CD1c-positive myeloid dendritic cell (primary cell): Measurements from ENCODE around the gene CRB3.
"Not testable (repeated sequence)": the region's sequence is repeated elsewhere in the genome, so short reads cannot be mapped to it uniquely, and the experiment has no call there.

ENCODE experiments used
- DNase-seq: peaks from one replicate; pipeline ENCODE4 v3.0.0-alpha.2; 2016; ENCODE audit errors: extremely low spot score

Gene CRB3

DNA sequence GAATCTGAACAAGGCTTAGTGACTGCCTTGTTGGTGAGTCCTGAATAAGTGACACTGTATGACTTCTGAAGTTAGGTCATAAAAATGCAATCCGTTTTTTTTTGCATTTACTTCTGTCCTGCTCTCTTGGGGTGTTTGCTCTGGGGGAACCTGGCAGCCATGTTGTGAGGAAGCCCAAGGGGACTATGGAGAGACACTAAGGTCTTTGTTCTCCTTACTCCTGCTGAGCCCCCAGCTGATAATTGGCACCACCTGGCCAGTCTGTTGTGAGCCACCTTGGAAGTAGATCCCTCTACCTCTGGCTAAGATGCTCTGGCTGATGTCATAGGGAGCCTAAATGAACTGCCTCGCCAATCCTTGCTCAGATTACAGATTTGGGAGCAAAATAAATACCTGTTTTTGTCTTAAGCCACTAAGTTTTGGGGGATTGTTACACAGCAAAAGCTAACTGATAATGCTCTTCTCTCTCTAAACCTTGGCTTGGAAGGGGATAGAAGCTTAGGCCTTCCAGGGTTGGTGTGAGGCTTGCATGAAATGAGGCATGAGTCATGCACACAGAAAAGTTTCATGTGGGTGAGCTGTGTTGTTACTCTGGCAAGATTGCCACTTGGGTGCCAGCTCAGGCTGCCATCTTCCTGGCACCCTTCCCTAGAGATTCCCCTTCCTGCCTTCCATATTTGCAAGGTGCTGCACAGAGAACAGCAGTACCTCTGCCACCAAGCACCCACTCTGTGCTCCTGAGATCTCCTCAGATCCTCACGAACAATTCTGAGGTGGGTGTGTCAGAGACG lies 27.9 kb downstream of the CRB3 start:
- DNase-seq: no peak

DNA sequence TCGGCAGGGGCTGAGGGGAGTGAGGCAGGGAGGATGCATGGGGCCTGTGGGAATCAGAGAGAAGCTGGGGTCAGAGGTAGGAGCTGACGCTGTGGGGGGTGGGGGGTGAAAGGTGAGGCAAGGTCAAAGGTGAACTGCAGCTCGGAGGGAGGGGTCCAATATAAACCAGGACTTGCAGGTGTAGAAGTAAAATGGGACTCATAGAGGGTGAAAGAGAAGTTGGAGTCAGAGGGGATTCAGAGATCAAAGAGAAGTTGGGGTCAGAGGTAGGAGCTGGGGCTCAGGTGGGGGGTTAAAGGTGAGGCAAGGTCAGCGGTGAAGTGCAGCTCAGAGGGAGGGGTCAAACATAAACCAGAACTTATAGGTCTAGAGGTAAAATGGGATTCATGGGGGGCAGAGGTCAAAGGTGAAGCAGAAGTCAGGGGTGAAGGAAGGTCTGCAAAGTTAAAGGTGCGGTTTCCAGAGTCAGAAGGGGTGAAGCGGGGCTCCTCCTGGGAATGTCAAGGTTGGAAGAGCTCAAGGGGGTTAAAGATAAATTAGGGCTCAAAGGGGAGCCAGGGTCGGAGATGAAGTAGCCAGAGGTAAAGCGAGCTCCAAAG lies 30.5 kb downstream of the CRB3 start:
- no peak for DNase-seq

DNA sequence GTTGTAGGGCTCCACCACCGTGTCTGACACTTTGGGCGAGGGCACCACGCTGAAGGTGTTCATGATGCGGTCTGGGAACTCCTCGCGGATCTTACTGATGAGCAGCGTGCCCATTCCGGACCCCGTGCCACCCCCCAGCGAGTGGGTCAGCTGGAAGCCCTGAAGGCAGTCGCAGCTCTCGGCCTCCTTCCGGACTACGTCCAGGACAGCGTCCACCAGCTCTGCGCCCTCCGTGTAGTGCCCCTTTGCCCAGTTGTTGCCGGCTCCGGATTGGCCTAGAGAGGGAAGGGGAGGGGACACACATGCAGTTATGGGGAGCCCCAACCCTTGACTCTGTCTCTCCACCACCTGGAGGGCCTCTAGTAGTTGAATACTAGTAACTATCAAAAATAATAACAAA lies 31.9 kb downstream of the CRB3 start:
- no peak for DNase-seq

DNA sequence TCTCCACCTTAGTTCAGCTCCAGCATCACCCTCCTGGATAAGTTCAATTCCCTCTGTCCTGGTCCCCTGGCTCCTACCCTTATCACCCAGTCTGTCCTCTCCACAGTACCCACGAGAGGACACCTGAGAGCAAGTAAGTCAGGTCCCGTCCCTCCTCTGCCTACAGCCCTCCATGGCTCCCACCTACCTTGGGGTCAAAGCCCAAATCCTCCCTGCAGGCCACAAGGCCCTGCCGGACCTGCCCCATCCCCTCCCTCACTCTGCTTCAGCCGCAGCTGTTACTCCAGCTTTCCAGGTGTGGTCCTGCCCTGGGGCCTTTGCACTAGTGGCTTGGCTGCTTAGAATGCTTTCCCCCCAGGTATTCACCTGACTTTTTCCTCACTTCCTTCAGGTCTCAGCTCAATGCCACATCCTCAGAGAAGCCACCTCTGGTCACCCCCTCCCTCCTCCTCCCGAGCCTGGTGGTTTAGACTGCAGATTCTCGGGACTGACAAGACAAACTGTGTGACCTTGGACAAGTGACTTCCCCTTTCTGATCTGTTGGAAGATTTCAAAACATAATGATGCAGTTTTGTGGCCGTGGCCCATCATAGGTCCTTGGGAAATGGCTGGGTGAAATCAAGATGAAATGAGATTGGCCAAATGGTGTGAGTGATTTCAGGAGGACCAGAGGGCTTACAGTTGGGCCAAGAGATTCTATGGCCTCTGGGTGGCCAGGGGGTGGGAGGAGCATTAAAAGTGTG lies 34.4 kb downstream of the CRB3 start:
- DNase-seq: peak; percentile 83

DNA sequence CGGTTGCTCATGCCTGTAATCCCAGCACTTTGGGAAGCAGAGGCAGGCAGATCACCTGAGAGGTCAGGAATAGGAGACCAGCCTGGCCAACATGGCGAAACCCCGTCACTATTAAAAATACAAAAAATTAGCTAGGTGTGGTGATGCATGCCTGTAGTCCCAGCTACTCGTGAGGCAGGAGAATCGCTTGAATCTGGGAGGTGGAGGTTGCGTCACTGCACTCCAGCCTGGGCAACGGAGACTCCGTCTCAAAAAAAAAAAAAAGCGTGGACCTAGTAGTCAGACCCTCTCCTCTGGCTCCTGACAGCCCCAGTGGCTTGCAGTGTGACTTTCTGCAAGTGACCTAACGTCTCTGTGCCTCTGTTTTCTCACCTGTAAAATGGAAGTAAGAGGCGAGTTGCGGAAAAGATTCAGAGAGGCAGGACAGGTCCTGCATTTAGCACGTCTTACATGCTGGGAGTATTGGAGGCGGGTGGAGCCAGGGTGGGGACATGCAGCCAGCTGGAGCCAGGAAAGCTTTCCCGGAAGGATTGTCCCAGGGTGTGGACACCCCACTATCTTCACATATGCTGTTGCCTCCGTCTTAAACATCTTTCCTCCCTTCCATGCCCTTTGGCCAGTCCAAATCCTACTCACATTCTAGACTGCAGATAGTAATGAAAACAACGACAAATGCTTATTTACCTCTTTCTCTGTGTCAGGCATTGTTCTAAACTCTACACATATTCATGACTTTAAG lies 35.1 kb downstream of the CRB3 start:
- DNase-seq: no peak

DNA sequence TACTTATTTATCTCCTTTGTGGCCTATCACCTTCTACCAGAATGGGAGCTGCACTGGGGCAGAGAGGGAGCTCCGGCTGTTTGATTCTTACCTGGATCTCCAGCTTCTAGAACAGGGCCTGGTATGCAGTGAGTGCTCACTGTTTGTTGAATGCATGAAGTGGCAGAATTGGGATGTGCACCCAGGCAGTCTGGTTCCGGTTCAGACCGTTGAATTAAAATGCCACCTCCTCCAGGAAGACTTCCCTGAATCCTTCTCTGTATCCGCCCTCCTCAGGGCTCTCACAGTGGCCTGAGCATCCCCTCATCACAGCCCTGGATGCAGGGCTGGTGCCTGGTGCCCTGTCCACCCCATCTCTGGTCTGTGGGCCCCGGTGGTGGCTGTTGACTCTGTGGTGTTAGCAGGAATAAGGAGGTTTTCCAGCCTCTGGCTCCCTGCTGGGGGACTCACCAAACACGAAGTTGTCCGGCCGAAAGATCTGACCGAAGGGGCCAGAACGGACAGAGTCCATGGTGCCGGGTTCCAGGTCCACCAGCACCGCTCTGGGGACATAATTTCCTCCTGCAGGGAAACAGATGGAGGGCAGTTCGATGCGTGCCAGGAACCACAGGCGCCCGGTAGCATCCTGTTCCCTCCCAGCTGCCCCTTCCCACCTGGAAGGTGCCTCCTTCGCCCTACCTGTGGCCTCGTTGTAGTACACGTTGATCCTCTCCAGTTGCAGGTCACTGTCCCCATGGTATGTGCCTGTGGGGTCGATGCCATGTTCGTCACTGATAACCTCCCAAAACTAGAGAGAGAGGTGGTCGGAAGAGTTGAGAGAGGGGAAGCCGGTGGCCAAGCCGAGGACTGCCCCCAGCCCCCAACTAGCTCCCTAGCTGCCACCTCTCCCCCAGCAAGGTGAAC lies 37.0 kb downstream of the CRB3 start:
- DNase-seq: no peak

DNA sequence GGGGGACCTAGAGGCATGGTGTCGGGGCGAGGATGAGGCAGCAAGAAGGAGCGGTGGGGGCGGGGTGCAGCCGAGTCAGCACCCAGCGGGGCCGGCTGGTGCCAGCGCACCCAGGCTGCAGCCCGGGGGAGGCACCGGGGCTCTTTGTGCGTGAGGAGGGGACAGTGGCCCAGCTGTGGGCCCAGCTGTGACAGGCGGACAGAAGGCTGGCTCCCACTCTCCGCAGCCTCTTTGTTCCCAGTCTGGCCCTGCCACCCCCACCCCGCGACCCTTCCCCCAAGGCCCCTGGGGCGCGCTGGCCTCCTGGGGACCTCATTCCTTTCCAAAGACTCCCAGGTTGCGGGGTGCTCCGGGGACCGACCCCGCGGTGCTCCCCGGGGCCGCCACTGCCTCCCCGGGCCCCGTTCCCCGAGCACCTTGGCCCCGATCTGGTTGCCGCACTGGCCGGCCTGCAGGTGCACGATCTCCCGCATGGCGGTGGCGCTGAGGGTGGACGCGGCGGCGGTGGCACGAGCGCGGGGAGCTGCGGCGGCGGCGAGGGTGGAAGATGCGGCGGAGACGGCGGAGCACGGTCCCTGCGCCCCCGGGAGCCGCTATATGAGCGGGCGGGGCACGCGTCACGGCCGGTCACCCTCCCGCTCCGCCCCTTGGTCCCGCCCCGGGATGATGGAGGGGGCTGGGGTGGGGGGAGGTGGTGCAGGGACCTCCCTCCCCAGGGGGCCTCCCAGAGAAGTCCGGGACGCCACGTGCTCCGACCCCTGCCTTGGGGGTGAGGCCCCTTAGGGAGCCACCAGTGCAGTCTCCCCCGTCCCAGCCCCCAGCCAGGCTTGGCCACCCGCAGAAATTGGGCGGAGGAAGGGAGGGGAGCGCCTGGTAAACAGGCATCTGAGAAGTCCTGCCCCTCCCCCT lies 37.9 kb downstream of the CRB3 start, which contains the start of gene TUBB4A:
TSS of gene TUBB4A (minus strand) at position 570 of the 909 bp plus-strand sequence. CDS start at position 473, 97 bp downstream.
- no peak for DNase-seq

DNA sequence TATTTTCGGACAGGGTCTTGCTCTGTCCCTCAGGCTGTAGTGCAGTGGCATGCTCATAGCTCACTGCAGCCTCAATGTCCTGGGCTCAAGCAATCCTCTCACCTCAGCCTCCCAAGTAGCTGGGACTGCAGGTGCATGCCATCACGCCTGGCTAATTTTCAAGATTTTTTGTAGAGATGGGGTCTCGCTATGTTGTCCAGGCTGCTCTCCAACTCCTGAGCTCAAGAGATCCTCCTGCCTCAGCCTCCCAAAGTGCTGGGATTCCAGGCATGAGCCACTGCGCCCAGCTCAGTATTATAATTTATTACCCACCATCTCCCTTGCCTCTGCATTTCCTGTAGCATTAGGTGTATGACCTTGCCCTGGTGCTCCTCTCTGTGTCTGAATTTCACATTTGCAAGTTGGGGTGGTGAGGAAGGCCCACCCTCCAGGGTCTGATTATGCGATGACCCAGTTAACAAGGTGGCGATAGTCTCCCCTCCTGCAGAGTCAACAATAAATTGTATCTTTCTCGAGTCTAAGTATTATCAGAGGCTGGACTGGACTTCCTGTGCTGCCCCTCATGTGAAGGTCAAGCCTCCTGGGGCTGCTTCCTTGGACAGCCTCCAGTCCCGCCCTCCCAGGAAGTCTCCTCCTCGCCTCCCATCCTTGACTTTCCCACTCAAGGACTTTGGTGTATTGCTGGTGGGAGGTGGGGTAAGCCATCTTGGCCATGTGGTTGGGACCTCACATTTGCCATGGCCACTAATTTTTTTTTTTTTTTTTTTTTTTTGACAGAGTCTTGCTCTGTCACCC lies 39.5 kb downstream of the CRB3 start:
- no peak for DNase-seq

DNA sequence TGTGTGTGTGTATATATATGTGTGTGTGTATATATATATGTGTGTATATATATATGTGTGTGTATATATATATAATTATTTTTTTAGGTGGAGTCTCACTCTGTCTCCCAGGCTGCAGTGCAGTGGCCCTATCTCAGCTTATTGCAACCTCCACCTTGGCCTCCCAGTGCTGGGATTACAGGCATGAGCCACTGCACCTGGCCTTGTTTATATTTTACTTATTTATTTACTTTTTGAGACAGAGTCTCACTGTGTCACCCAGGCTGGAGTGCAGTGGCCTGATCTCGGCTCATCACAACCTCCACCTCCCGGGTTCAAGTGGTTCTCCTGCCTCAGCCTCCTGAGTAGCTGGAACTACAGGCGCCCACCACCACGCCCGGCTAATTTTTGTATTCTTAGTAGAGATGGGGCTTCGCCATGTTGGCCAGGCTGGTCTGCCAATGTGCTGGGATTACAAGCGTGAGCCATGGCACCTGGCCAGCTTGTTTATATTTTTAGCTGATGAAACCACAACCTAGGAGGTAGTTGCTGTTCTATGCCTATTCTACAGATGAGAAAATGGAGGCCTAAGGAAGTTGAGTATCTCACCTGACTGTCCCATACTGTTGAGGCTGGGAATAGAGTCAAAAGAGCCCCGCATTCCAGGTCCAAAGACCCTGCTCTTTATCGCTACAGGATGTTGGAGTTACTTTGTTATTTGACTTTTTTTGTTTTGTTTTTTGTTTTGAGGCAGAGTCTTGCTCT lies 44.1 kb downstream of the CRB3 start:
- DNase-seq: not testable (repeated sequence)

DNA sequence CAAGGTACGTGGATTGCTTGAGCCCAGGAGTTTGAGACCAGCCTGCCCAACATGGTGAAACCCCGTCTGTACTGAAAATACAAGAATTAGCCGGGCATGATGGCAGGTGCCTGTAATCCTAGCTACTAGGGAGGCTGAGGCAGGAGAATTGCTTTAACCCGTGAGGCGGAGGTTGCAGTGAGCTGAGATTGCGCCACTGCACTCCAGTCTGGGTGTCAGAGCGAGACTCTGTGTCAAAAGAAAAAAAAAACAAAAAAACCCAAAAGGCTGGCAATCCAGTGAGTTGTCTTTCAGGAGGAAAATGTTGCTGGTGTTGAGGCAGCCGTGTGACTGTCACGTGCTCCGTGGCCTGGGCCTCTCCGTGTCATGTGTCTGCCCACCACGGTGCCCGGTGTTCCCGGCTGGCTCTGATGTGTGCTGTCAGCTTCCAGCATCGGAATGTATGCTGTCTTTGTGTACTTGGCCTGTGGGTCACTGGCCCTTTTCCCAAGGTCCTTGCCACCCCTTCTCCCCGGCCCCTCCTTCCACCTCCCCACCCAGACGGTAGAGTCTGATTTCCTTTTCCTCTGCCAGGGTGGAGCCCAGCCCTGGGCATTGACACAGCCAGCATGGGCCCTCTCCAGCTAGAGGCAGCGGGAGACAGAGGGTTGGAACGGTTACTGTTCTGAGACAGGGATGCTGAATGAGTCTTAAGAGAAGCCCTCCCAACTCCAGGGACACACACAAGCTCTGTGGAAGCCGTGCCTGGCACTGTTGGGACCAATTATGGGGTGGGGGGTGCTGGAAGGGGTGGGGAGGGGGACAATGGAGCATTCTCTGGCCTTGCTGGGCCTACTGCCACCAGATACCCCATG lies 45.3 kb downstream of the CRB3 start:
- DNase-seq: no peak

DNA sequence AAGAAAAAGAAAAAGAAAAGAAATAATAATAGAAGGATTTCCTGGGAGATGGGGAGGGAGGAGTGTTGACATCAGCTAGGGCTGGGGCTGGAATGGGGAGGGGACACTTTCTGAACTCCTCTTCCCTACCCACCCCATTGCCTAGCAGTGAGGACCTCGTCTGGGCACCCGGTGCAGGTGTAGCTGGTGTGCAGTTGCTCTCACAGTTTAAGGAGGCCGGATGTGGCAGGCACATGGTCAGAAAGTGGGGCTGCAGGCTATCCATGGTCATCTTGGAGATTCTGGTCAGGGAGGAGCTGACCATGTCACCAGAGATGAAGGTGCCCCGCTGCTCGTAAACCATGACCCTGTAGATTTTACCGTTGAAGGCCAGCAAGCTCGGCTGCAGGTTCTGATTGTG lies 46.5 kb downstream of the CRB3 start:
- no peak for DNase-seq

DNA sequence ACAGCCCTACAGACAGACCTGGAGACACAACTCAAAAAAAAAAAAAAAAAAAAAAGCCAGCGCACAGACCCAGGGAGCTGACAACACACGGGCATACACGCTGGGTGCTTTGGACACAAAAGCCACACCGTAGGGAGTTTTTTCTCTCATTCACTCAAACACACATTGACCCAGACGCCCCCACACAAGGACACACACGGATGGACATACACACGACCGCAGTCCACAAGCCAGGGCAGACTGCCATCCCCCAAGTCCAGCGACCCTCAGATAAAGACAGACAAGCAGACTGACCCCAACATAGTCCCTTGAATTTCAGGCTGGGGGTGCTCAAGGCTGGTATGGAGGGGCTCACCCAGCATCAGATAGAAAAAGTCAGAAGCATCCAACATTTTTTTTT lies 50.0 kb downstream of the CRB3 start:
- no peak for DNase-seq

DNA sequence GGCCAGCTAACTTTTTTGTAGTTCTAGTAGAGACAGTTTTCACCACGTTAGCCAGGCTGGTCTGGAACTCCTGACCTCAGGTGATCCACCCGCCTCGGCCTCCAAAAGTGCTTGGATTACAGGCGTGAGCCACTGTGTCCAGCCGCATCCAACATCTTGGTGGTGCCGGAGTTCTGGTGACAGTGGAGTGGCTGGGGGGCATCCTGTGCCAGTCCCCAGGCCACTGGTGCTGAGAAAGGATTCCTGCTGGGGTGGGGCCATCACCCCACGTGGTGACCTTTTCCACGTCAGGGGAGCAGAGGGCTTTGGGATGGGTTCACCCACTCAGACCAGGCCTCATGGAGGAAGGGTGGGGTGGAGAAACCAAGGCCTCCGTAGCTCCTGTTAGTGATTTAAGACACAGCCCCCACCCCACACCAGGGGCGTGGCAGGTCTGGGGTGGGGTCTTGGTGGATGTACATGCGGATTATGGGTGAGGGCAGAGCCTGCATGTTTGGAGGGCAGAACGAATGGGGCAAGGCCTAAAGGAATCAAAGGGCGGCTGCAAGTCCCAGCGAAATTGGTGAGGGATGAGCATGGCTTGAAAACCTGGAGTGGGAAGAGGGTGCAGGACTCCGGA lies 51.0 kb downstream of the CRB3 start:
- DNase-seq: no peak

DNA sequence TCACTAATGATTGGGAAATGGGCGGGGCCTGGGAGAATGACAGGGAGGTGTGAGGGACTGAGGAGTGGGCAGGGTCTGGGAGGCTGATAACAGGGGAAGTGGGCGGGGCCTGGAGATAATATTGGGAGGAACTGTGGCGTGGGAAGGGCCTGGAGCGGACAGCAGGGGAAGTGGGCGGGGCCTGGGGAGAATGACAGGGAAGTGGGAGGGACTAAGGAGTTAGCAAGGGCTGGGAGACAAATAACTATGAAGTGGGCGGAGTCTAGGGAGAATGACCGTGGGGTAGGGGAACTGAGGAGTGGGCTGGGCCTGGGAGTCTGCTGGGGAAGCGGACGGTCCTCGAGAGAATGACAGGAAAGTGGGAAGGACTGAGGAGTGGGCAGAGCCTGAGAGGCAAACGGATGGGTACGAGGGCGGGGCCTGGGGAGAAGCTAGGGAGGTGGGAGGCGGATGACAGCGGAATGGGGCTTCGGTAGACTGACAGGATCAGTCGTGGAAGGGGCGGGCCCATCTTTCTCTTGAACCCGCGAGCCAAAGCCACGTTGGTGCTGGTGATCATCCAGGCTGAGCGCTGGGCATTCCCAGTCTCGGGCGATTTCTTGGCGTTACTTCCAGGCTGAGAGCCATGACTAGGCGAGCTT lies 52.1 kb downstream of the CRB3 start:
- peak; percentile 95 for DNase-seq
